Lower leg skin (tissue), 3 donors: ENCODE results near the gene FAM9B.

Experiments used
- CTCF ChIP-seq, 3 donors: fragments of 450-650 bp; IDR thresholded peaks; one replicate each; pipeline ENCODE4 v1.5.1; 2016; ENCODE audit warnings: antibody characterized with exemption in 3 of 3, mild to moderate bottlenecking in 3 of 3, moderate library complexity in 2 of 3
- POLR2A ChIP-seq, 2 donors: fragments of 450-650 bp; IDR thresholded peaks; one replicate each; pipeline ENCODE4 v1.6.1; 2016 to 2017; ENCODE audit warnings: antibody characterized with exemption in 2 of 2, mild to moderate bottlenecking in 1 of 2, moderate library complexity in 1 of 2

DNA sequence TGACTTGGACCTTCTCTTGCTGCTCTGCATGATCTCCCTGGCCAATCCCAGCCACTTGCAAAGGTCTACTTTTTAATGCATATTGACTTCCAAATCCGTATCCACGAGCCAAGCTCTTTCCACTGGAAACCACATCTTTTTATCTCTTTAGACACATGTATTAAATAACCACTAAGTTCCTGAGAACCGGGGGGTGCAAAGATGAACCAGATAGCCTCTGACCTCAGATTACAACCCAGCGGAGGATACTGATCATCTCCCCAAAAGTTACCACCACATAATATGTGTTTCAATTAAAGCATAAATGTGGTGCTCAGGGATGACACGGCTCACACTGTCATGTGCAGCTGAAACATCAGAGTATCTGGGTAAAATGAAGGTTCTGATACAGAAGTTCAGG lies 40.4 kb upstream of the FAM9B start:
- TF ChIP-seq CTCF (IDR thresholded peaks at IDR 0.05) (no peak), POLR2A (IDR thresholded peaks at IDR 0.05) (no peak)
